Measurements from ENCODE around the gene MPC1L. TPM values are rescaled to one million over a fixed set of nuclear protein-coding genes. Genes with fewer than 3 reads are reported as not detected.

Gene MPC1L
- polyA plus RNA-seq, 1 of the 3 experiments (the other 2 are of a cell fraction): not detected

GRCh38 chrX:40661489-40661888 is 38.3 kb downstream of the MPC1L start:
- ChIA-PET POLR2A (no interaction called here), CTCF (interaction anchor here (0.8 to 1.9 kb wide), 4 partner anchors 8 to 132 kb away, joined by 3 to 11 read pairs (median 4); no protein-coding TSS in a partner anchor)

More at GRCh38 chrX:40661489-40661888, 38.3 kb downstream of the MPC1L start:
- Histone ChIP-seq H3K9me3 (no peaks in the 10 kb centered on the region), H3K27ac (ENCODE audit: low read depth in 2 of 2, low read length in 1 of 2) (no peak overlapping the region), H4K20me1 (ENCODE audit: insufficient read depth) (no peaks in the 10 kb centered on the region), H3K9ac (no peak overlapping the region), H2AFZ (ENCODE audit: low read depth) (no peak overlapping the region), H3K79me2 (ENCODE audit: insufficient read depth) (no peaks in the 10 kb centered on the region), H3K4me2 (no peak overlapping the region), H3K27me3 (ENCODE audit: insufficient read depth) (no peaks in the 10 kb centered on the region), H3K9me2 (no peaks in the 10 kb centered on the region), H3K36me3 (replicated peaks in 1 of 2; ENCODE audit: control insufficient read depth in 1 of 2, insufficient read depth in 2 of 2, low read length in 1 of 2) (peaks cover 24 to 43% of the 10 kb centered on the region in 2 experiments), H3K4me1 (ENCODE audit: control insufficient read depth in 1 of 2, insufficient read depth in 2 of 2, low read depth in 1 of 2, low read length in 1 of 2) (no peaks in the 10 kb centered on the region), H3F3A (replicated peaks; ENCODE audit: insufficient read depth) (no peaks in the 10 kb centered on the region), H3K4me3 (ENCODE audit: low read depth in 2 of 2, low read length in 1 of 2) (no peak overlapping the region)
- TF ChIP-seq MEF2A (IDR thresholded peaks at IDR 0.05; ENCODE audit: borderline replicate concordance, low read depth) (no peak), SMC3 (IDR thresholded peaks at IDR 0.05; ENCODE audit: low read depth, low read length) (no peak), USF2 (IDR thresholded peaks at IDR 0.05; ENCODE audit: borderline replicate concordance, low read depth, low read length) (no peak), JUND (IDR thresholded peaks at IDR 0.05) (no peak), GATA2 (CRISPR knock-in tag; IDR thresholded peaks at IDR 0.05) (no peak), FOSL2 (IDR thresholded peaks at IDR 0.05; ENCODE audit: borderline replicate concordance, low read depth) (no peak), YY1 (IDR thresholded peaks at IDR 0.05; ENCODE audit: low read depth) (no peak), RAD21 (IDR thresholded peaks at IDR 0.05; ENCODE audit: low read length) (no peak), SIN3A (IDR thresholded peaks at IDR 0.05; ENCODE audit: borderline replicate concordance, low read depth, low read length) (no peak), ZBTB33 (IDR thresholded peaks at IDR 0.05; ENCODE audit: borderline replicate concordance, low read depth) (no peak), RXRA (IDR thresholded peaks at IDR 0.05; ENCODE audit: borderline replicate concordance, low read depth) (no peak), NRF1 (IDR thresholded peaks at IDR 0.05; ENCODE audit: low read depth, low read length) (no peak), FOXM1 (IDR thresholded peaks at IDR 0.05; ENCODE audit: low read depth) (no peak), NFIC (IDR thresholded peaks at IDR 0.05; ENCODE audit: borderline replicate concordance) (no peak)
- TF ChIP-seq, protein P1, sequence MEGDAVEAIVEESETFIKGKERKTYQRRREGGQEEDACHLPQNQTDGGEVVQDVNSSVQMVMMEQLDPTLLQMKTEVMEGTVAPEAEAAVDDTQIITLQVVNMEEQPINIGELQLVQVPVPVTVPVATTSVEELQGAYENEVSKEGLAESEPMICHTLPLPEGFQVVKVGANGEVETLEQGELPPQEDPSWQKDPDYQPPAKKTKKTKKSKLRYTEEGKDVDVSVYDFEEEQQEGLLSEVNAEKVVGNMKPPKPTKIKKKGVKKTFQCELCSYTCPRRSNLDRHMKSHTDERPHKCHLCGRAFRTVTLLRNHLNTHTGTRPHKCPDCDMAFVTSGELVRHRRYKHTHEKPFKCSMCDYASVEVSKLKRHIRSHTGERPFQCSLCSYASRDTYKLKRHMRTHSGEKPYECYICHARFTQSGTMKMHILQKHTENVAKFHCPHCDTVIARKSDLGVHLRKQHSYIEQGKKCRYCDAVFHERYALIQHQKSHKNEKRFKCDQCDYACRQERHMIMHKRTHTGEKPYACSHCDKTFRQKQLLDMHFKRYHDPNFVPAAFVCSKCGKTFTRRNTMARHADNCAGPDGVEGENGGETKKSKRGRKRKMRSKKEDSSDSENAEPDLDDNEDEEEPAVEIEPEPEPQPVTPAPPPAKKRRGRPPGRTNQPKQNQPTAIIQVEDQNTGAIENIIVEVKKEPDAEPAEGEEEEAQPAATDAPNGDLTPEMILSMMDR (IDR thresholded peaks at IDR 0.05): no peak
- TF ChIP-seq, protein P2, sequence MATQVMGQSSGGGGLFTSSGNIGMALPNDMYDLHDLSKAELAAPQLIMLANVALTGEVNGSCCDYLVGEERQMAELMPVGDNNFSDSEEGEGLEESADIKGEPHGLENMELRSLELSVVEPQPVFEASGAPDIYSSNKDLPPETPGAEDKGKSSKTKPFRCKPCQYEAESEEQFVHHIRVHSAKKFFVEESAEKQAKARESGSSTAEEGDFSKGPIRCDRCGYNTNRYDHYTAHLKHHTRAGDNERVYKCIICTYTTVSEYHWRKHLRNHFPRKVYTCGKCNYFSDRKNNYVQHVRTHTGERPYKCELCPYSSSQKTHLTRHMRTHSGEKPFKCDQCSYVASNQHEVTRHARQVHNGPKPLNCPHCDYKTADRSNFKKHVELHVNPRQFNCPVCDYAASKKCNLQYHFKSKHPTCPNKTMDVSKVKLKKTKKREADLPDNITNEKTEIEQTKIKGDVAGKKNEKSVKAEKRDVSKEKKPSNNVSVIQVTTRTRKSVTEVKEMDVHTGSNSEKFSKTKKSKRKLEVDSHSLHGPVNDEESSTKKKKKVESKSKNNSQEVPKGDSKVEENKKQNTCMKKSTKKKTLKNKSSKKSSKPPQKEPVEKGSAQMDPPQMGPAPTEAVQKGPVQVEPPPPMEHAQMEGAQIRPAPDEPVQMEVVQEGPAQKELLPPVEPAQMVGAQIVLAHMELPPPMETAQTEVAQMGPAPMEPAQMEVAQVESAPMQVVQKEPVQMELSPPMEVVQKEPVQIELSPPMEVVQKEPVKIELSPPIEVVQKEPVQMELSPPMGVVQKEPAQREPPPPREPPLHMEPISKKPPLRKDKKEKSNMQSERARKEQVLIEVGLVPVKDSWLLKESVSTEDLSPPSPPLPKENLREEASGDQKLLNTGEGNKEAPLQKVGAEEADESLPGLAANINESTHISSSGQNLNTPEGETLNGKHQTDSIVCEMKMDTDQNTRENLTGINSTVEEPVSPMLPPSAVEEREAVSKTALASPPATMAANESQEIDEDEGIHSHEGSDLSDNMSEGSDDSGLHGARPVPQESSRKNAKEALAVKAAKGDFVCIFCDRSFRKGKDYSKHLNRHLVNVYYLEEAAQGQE (IDR thresholded peaks at IDR 0.05; ENCODE audit: low read depth, low read length): no peak
- TF ChIP-seq, protein P3, sequence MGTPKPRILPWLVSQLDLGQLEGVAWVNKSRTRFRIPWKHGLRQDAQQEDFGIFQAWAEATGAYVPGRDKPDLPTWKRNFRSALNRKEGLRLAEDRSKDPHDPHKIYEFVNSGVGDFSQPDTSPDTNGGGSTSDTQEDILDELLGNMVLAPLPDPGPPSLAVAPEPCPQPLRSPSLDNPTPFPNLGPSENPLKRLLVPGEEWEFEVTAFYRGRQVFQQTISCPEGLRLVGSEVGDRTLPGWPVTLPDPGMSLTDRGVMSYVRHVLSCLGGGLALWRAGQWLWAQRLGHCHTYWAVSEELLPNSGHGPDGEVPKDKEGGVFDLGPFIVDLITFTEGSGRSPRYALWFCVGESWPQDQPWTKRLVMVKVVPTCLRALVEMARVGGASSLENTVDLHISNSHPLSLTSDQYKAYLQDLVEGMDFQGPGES (IDR thresholded peaks at IDR 0.05; ENCODE audit: low read depth, low read length): no peak
- 98% methylated on average over 2 of the region's 2 CpGs for WGBS (ENCODE audit: low lambda C conversion rate)
- no peak for DNase-seq
